ENCODE measurements around the gene PDCD1.
"Not testable (repeated sequence)": the region's sequence is repeated elsewhere in the genome, so short reads cannot be mapped to it uniquely, and the experiment has no call there.

PDCD1 gene

GRCh38 chr2:241858206-241859016 lies at the start of gene PDCD1:
Gene PDCD1 (minus strand): TSS chr2:241858894. CDS start chr2:241858838, 56 bp downstream.
- no peak for TF ChIP-seq CTCF (conservative IDR thresholded peaks at IDR 0.05)
- H3K27ac ChIP-seq: no peak within 1 kb of the TSS

GRCh38 chr2:241907831-241908230 lies 49.1 kb upstream of the PDCD1 start:
- H3K27ac ChIP-seq: not testable (repeated sequence)

- no peak overlapping the region for H3K27ac ChIP-seq
- no peak for TF ChIP-seq CTCF (conservative IDR thresholded peaks at IDR 0.05)
Observed at GRCh38 chr2:241906826-241907570, 48.3 kb upstream of the PDCD1 start.

- not testable (repeated sequence) for H3K27ac ChIP-seq
Observed at GRCh38 chr2:241906378-241906770, 47.7 kb upstream of the PDCD1 start.

GRCh38 chr2:241905716-241906377 lies 47.2 kb upstream of the PDCD1 start:
- no peak for TF ChIP-seq CTCF (conservative IDR thresholded peaks at IDR 0.05)

GRCh38 chr2:241904791-241905710 lies 46.4 kb upstream of the PDCD1 start:
- TF ChIP-seq CTCF (conservative IDR thresholded peaks at IDR 0.05): no peak
- H3K27ac ChIP-seq: no peak overlapping the region

More at GRCh38 chr2:241905716-241906377, 47.2 kb upstream of the PDCD1 start:
- no peak overlapping the region for H3K27ac ChIP-seq

- no peak for TF ChIP-seq CTCF (conservative IDR thresholded peaks at IDR 0.05)
- H3K27ac ChIP-seq: no peak overlapping the region
Observed at GRCh38 chr2:241904011-241904718, 45.5 kb upstream of the PDCD1 start.

All from VCaP (cell line).